ENCODE data around the gene SPRR4. TPM values are rescaled to one million over a fixed set of nuclear protein-coding genes. Genes with fewer than 3 reads are reported as not detected.

The SPRR4 gene
- total RNA-seq, 2 experiments from 2014 or later: not detected

GRCh38 chr1:152981146-152981871, 10.9 kb downstream of the SPRR4 start:
- no peaks in the 10 kb centered on the region for H3K36me3 Mint-ChIP-seq (ENCODE audit: low read depth)
- POLR2A ChIA-PET: no interaction called here

GRCh38 chr1:152982076-152982475, 11.6 kb downstream of the SPRR4 start:
- no peaks in the 10 kb centered on the region for H3K4me1 Mint-ChIP-seq (ENCODE audit: low read depth)
- peaks cover 16% of the 10 kb centered on the region for H3K27me3 Mint-ChIP-seq
- H3K9me3 Mint-ChIP-seq: no peaks in the 10 kb centered on the region
- no peaks in the 10 kb centered on the region for H3K36me3 Mint-ChIP-seq (ENCODE audit: low read depth)
- H3K4me3 Mint-ChIP-seq: no peak overlapping the region
- no peak for DNase-seq
- ATAC-seq: no peak
- intact Hi-C loops (cut with micrococcal nuclease): no loop called here
- POLR2A ChIA-PET: no interaction called here
- H3K27ac Mint-ChIP-seq: no peak overlapping the region
- CTCF ChIA-PET: no interaction called here
- TF ChIP-seq CTCF (IDR thresholded peaks at IDR 0.05): no peak

More at GRCh38 chr1:152981146-152981871, 10.9 kb downstream of the SPRR4 start:
- TF ChIP-seq CTCF (IDR thresholded peaks at IDR 0.05): no peak
- H3K4me3 Mint-ChIP-seq: no peak overlapping the region
- no peak overlapping the region for H3K27ac Mint-ChIP-seq
- no peaks in the 10 kb centered on the region for H3K4me1 Mint-ChIP-seq (ENCODE audit: low read depth)
- peaks cover 14% of the 10 kb centered on the region for H3K27me3 Mint-ChIP-seq
- intact Hi-C loops (cut with micrococcal nuclease): no loop called here
- CTCF ChIA-PET: no interaction called here
- no peaks in the 10 kb centered on the region for H3K9me3 Mint-ChIP-seq
- ATAC-seq: no peak
- no peak for DNase-seq

- H3K27me3 Mint-ChIP-seq: peaks cover 21% of the 10 kb centered on the region
- H3K4me1 Mint-ChIP-seq (ENCODE audit: low read depth): no peaks in the 10 kb centered on the region
- ATAC-seq (no peak), DNase-seq (no peak)
- no peak for TF ChIP-seq CTCF (IDR thresholded peaks at IDR 0.05)
- intact Hi-C loops (cut with micrococcal nuclease): no loop called here
- CTCF ChIA-PET: no interaction called here
- no peaks in the 10 kb centered on the region for H3K9me3 Mint-ChIP-seq
- POLR2A ChIA-PET: interaction anchor here (0.7 kb wide), 1 partner anchor 50 kb away, joined by 3 read pairs; no protein-coding TSS in a partner anchor
- no peak overlapping the region for H3K4me3 Mint-ChIP-seq
- H3K36me3 Mint-ChIP-seq (ENCODE audit: low read depth): no peaks in the 10 kb centered on the region
- no peak overlapping the region for H3K27ac Mint-ChIP-seq
These were observed 12.8 kb downstream of the SPRR4 start for GRCh38 chr1:152983234-152983633.

GRCh38 chr1:152983743-152984142, 13.3 kb downstream of the SPRR4 start, which contains the start of gene SPRR1A:
TSS of gene SPRR1A (plus strand) at chr1:152984081. CDS start at chr1:152985231, 1,150 bp downstream.
- Mint-ChIP-seq H3K27me3 (peaks cover 24% of the 10 kb centered on the region), H3K36me3 (ENCODE audit: low read depth) (no peaks in the 10 kb centered on the region), H3K27ac (no peak within 1 kb of the TSS), H3K4me3 (no peak within 1 kb of the TSS), H3K4me1 (ENCODE audit: low read depth) (no peaks in the 10 kb centered on the region), H3K9me3 (no peaks in the 10 kb centered on the region)
- ATAC-seq (no peak), DNase-seq (no peak)
- TF ChIP-seq CTCF (IDR thresholded peaks at IDR 0.05): no peak
- intact Hi-C loops (cut with micrococcal nuclease): no loop called here
- POLR2A ChIA-PET: no interaction called here
- CTCF ChIA-PET: no interaction called here

- no peak for TF ChIP-seq CTCF (IDR thresholded peaks at IDR 0.05)
- H3K4me3 Mint-ChIP-seq: no peak overlapping the region
- H3K4me1 Mint-ChIP-seq (ENCODE audit: low read depth): no peaks in the 10 kb centered on the region
- intact Hi-C loops (cut with micrococcal nuclease): no loop called here
- H3K9me3 Mint-ChIP-seq: no peaks in the 10 kb centered on the region
- POLR2A ChIA-PET: no interaction called here
- ATAC-seq (no peak), DNase-seq (no peak)
- CTCF ChIA-PET: no interaction called here
- H3K27me3 Mint-ChIP-seq: peaks cover 33% of the 10 kb centered on the region
- no peak overlapping the region for H3K27ac Mint-ChIP-seq
- no peaks in the 10 kb centered on the region for H3K36me3 Mint-ChIP-seq (ENCODE audit: low read depth)
These were observed 16.1 kb downstream of the SPRR4 start for GRCh38 chr1:152986578-152986977.
